Stimulated activated CD4-positive, alpha-beta T cell treated with anti-CD3 and anti-CD28 coated beads, Interleukin-2, amount 100 ng/mL, for 24 hours (primary cell): Measurements from ENCODE around the gene SPESP1.
"Not testable (repeated sequence)": the region's sequence is repeated elsewhere in the genome, so short reads cannot be mapped to it uniquely, and the experiment has no call there.

Experiments
- DNase-seq, 2 donors: peaks; one replicate each; pipeline ENCODE4 v3.0.0-alpha.2; 2020

The SPESP1 gene

DNA sequence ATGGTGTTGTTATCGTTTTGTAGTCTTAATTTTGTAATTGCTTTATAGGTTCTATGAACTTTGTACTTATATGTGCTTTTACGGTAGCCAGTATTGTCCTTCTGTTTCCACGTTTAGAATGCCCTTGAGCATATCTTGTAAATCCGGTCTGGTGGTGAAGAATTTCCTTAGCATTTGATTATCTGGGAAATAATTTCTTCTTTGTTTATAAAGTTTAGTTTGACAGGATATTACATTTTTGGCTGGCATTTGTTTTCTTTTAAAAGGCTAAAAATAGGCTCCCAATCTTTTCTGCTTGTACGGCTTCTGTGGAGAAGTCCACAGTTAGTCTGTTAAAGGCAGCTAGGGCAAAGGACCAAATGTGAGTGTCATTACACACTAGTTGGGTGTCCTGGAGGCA lies 36.7 kb downstream of the SPESP1 start:
- no peak for DNase-seq

DNA sequence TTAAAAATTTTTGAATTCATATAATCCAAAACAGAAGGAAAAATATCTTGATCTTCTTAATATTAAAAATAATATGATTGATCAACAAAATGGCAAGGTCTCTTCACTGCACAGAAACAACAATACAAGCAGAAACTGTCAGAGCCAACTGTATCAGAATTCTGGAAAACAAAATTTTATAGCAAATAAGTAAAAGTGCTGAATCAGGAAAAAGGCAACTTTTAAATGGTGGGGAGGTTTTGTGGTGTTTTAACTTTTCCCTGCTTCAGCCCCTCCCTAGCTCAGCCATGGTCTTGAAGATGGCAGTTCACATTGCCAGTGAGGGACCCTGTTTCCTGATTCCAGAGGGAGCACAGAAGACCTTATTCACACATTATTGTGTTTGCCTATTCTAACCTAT lies 37.6 kb downstream of the SPESP1 start:
- DNase-seq: no peak

DNA sequence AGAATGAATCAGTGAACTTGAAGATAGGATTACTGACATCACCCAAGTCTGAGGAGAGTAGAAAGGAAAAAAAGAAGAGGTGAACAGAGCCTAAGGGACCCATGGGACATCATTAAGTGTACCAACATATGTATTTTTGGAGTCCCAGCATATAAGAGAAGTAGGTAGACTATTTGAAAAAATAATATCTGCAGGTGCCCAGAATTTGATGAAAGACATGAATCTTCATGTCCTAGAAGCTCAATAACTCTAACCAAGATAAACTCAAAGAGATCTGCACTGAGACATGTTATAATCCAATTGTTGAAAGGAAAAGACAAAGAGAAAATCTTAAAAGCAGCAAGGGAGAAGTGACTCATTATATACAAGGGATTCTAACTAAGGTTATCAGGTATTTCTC lies 39.0 kb downstream of the SPESP1 start:
- DNase-seq: no peak

DNA sequence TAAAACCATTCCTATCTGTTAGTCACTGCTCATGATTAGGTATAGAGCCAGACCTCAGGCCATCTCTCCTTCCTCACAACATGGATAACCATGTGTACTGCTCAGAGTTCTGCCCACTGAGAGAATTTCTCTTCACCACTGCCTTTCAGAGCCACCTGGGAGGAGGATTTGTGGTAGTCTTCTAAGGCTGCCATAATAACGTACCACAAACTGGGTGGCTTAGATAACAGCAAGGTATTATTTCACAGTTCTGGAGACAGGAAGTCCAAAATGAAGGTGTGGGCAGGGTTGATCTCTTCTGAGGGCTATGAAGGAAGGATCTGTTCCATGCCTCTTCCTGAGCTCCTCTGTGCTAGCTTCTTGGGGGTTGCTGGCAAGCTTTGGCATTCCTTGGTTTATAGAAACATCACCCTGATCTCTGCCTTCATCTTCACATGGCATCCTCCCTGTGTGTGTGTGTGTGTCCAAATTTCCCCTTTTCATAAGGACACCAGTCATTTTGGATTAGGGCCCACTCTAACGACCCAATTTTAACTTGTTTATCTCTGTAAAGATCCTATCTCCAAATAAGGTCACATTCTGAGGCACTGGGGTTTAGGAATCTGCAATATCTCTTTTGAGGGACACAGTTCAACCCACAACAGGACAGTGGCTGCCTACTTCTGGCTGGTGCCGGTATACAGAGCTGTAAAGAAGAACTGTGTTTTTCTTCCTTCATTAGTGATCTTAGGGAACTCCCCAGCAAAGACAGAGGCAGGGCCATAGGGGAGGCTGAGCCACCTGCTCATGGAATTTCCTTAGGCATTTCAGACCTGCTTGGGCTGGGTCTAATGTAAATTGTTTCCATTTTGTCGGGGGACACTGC lies 42.1 kb downstream of the SPESP1 start:
- DNase-seq: no peak

DNA sequence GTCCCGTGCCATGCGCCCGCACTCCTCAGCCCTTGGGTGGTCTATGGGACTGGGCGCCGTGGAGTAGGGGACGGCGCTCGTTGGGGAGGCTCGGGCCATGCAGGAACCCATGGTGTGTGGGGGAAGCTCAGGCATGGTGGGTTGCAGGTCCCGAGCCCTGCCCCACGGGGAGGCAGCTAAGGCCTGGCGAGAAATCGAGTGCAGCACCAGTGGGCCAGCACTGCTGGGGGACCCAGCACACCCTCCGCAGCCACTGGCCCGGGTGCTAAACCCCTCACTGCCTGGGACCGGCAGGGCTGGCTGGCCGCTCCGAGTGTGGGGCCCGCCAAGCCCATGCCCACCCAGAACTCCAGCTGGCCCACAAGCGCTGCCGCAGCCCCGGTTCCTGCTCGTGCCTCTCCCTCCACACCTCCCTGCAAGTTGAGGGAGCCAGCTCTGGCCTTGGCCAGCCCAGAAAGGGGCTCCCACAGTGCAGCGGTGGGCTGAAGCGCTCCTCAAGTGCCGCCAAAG lies 45.4 kb downstream of the SPESP1 start:
- DNase-seq: not testable (repeated sequence)

DNA sequence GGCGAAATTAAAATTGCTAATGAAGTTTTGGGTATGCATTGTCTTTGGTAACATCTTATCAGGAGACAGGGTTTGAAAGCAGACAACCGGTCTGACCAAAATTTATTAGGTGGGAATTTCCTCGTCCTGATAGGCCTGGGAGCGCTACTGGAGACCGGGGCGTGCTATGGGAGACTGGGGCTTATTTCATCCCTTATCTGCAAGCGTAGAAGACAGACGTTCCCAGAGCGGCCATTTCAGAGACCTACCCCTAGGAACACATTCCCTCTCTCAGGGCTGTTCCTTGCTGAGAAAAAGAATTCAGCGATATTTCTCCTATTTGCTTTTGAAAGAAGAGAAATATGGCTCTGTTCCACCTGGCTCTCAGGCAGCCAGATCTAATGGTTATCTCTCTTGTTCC lies 47.1 kb downstream of the SPESP1 start:
- DNase-seq: not testable (repeated sequence)

DNA sequence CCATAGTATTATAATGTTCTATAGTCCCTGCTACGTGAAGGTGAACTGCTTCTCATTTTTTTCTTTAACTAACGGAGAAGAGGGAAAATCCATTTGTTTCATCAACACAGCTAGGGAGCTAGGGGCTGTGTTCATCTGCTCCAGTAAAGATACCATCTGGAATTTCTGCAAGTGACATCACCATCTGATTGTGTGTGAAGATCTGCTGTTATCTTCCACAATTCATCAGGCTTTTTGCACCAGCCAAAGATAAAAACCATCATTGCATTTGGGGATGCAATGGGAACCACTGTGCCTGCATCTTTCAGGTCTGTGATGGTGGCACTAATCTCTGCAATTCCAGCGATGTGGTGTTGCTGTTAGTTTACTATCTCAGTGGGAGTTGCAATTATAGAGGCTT lies 48.7 kb downstream of the SPESP1 start:
- no peak for DNase-seq

DNA sequence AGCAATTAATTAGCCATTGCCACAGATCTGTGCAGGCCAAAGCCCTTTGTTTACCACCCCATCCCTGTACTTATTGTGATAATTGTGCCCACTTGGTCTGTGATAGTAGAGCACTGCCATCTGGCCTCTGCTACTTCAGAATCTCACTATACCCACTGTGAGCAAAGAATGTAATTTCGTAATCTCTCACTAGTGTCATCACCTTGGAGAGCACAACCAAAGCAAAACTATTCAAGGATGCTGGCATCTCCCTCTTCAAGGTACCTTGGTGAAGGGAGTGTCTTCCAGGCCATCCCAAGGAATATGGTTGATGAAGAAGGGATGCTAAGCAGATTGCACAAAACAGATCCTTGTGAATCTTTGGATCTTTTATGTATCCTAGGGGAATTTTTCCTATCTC lies 49.5 kb downstream of the SPESP1 start:
- no peak for DNase-seq

DNA sequence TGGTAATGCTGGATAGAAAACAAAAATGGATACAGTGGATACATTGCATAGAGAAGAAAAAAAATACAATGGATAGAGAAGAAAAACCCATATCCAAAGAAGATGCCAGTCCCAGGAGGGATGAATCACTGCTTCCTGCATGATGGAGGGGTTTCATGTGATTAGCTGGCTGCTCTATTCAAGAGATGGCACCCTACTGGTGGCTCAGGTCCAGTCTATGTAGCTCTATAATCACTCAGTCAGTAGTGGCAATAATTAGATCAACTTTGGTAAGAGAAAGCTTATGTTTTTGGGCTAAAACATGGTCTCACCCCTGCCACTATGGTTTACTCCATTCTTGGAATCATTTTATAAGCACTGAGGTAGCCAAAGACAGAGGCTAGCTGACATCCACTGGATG lies 50.5 kb downstream of the SPESP1 start:
- no peak for DNase-seq

DNA sequence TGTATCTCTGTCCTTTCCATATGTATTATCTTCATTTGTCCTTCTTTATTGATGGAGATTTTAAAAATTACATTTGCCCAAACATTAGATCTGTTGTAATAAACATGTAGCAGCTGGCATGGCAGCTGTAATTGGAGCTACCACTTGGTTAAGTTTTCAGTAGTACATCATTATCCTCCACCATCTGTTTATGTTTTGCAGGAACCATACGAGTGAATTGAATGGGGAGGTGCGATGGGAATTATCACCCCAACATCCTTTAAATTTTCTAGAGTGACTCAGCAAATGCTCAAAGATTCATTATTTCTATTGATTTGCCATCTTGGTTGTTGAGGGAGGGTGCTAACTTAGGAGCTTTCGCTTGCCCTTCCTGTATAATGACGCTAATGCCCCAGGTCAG lies 51.6 kb downstream of the SPESP1 start:
- no peak for DNase-seq

DNA sequence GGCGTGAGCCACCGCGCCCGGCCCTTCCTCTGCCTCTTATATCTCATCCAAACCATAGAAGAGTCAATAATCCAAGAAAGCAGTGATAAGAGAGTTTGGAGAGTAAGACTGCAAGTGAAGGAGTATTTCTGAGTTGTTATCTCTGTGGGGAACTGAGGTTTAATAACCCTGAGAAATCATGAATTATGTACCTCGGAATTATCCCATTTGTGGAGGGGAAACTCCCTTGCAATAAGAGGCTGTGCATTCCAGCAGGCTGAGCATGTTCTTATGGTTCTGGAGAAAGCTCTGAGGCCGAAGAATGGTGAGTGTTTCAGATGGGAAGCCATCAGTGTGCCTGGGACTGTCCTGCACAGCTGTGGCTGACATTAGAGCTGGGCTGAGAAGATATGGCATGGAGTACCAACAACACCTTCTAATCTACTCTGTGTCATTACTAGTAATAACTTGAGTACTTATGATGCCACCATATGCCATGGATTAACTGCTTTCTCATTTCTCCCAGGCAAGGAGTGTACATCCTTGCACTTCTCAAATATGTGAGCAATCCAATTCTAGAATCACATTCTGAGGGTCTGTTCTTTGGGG lies 52.7 kb downstream of the SPESP1 start:
- no peak for DNase-seq

DNA sequence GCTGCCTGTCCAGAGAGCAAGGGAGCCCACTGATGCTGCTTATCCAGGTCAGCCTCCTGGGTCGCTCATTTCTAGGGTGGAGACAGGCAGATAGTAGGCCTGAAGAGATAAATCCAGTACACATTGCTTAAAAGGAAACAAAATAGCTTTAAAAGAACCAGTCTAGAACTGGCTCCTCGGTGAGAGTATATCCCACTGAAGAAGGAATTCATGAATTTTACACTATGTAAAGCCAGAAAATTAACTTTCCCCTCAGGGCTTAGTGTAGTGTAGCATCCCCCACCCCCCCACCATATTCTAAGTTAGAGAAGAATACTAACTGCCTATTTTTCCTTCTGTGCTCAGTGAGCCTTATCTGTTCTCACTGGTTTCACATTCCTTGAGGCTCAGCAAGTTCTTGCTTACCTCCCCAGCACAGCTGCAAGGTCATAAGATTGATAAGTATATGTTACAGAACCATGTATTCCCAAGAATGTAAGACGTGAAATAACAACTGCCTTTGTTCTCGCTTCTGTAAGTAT lies 53.7 kb downstream of the SPESP1 start:
- no peak for DNase-seq

DNA sequence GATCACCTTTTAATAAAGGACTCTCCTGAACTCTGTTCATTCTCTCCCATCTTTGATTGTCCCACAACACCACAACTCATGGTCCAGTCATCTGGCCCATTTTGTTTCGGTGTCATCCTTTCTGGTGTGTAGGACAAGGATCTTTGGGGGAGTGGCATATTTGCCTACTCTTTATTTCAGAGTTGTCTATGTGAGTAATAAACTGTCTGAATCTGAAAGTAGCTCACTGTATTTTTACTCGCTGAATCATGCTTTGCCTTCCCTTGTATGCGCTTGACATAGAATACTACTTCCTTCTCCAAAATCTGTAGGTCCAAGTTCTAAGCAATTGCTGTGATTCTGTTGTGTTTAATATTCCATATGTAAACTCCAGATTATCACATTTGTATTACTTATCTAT lies 54.3 kb downstream of the SPESP1 start:
- no peak for DNase-seq

DNA sequence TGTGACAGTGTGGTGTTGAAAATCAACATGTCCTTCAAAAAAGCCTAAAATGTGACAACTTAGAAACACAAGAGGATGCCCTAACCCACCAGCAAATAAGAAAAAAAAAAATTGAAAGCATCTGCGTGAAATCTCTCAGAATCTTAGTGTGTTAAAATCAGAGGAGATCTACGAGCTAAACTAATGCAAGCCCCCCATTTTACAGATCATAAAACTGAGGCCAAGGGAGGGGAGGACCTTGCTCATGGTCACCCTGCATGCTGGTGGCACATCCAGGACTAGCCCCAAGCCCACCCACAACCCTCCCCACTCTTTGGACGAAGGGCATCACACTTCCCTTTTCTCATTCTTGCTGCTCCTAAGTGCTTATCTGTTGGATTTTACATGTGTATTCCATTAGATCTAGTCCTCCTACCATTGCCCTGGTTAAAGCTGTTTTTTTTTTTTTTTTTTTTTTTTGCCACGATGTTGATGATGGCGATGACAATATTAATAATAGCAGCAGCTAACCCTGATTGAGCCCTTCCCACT lies 55.1 kb downstream of the SPESP1 start:
- DNase-seq: no peak

DNA sequence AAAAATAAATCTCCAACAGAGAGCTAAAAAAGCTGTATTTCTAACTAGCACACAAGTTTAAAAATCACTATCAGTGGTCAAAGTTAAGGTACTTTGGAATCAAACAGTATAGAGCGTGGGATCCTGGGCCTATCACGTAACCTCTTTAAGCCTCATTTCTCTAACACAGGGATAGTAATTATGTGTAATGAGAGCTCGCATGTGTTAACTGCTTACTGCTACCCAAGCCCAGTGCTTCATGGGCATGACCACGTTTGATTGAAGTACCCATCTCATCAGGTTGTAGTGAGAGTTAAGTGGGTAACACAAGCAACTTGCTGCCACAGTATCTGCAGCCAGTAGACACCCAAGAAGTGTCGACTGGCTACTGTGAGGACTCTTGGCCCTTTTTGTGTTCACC lies 56.0 kb downstream of the SPESP1 start:
- no peak for DNase-seq

DNA sequence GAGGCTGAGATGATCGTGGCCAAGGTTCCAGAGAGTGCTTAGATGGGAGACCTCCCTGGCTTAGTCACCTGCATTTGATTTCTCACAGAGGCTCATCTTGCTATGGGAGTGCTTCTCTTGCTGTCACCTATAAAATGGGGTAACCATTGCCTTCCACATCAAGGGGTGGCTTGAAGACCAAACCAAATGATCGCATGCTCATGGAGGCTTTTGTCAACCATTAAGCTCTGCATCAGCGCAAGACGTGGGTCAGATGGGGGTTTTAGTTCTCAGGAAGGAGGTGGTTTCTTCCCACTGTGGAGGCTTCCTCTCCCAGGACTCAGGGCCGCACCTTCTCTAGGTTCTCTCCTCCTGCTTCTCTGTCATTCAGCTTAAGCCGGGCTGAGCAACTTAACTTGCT lies 56.8 kb downstream of the SPESP1 start:
- no peak for DNase-seq

DNA sequence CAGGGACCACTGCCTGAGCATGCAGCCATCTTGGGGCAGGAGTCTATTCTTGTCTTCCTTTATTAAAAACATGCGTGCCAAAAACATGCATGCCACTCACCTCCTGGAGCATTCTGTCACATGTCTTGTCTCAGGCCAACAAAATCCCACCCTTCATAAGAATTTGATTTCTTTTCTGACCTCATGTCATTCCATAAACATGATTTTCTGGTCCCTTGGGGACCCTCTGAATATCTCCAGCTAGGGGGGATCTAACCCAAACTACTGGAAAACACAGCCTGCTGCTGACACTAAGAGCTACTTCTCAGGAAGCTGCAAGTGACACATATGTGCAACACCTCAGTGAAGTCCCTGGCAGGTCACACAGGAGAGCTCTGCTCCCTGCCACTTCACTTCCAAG lies 57.4 kb downstream of the SPESP1 start:
- DNase-seq: no peak

DNA sequence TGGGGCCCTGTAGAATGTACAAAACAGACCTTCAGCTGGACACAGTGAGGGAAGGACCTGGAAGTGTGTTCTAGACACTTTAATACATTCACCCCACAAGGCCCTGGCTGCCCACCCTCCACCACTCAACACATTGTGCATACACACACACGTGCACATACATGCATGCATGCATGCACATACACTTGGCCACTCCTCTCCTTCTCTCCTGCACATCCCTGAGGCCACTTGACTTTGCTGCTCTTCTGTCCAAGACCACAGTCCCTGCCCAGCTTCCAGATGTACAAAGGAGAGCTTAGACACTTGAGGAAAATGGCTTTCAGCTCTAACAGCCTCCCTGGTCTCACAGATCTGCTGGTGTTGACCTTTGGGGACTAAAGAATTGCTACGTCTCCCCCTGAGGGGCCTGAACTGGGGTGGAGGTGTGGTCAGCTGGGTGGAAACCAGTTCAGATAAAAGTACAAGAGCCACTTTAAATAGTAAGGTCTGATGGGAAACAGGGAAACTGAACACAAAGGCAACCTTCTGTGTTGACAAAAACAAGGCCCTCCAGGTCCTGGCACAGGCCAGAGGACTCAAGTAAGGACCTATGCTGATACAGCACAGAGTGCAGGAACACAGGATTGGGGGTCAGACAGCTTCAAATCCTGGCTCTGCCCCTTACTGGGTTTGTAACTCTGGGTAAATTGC lies 59.4 kb downstream of the SPESP1 start:
- DNase-seq: no peak

DNA sequence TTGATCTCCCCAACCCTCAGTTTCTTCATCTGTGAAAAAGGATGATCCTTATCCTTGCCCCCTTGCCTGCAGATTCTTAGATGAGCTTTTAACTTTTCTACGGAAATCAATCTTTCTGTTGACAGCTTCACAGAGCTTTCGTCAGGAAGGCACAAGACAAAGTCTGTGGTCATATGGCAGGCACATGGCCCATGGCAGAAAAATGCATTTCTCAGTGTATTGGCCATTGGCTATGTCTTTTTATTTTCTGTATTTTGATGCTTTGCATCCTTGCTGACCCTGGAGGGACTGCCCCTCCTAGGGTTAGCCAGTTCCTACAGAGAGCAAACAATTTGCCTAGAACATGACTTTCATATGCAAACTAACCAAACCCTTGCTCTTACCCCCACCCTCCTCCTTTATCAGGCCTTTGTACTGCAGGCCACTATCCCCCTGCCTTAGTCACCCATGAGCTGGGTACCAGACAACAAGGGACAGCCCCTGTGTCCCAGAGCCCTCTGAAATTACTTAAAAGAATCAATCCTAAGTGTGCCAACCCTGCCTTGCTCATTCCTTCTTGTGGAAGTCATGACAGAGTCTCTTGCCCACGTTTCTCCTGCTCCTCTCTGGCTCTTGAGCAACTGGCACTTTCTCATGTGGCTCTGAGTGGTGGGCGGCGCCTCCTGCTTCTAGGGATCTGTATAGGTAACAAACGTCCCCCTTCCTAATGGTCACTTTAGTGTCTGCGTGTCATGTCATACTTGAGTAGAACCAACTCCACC lies 60.1 kb downstream of the SPESP1 start:
- no peak for DNase-seq

DNA sequence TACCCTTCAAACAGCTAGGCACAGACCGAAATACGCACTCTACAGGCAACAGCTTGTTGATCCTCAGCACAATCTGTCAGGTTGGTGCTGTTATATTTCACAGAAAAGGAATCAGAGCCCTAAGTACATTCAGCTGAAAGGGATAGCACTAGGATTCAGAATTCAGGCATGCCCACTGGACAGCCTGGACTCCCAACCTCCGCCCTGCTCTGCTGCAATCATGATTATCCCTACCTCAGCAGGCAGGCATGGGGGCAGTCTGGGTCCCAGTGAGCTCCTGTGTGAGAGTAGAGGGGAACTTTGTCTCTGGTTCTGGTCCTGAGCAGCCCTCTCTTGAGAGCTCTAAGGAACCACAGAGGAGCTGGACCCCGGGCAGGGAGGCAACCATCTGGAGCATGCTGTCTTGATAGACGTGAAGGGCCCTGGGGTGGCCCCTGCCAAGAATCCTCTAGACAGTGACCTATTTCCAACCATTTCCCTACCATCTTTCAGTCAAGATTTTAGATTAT lies 60.7 kb downstream of the SPESP1 start:
- no peak for DNase-seq

DNA sequence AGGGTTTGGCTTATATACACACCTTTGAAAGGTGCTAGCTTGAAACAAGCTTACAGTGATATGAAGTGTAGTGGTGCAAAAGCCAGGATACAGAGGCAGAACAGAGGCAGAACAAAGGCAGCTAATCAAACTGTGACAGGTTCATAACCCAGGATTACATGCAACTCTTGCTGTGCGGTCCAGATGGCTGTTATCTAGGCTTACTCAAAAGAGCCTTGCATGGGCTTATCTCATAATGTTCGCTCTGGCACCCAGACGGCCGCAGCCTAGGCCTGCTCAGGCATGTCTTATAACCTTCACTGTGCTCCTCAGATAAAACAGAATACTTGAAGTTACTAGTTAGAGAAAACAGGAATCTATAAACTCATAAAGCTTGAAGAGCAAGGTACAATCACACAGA lies 61.4 kb downstream of the SPESP1 start:
- no peak for DNase-seq

DNA sequence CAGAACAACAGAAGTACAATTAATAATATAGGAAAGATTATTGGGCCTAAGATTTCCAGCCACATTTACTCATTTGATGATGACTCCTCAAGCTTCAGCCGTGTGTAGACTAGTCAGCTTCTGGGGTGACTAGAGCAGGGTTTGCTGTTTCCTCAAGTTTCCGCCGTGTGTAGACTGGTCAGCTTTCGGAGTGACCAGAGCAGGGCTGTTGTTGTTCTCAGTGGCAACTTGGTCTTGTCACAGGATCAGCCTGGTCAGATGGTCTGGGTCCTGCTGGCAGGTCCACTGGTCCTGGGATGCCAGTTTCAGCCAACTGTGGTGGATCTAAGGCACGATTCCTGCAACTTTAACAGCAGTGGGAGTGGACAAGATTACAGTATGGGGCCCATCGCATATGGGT lies 62.4 kb downstream of the SPESP1 start:
- no peak for DNase-seq
